ENCODE measurements around the gene RAB8B. TPM values are rescaled to one million over a fixed set of nuclear protein-coding genes. Genes with fewer than 3 reads are reported as not detected.

RAB8B gene
- total and polyA plus RNA-seq, 2 experiments from 2014 or later, result 5.1 to 12.4 TPM

DNA sequence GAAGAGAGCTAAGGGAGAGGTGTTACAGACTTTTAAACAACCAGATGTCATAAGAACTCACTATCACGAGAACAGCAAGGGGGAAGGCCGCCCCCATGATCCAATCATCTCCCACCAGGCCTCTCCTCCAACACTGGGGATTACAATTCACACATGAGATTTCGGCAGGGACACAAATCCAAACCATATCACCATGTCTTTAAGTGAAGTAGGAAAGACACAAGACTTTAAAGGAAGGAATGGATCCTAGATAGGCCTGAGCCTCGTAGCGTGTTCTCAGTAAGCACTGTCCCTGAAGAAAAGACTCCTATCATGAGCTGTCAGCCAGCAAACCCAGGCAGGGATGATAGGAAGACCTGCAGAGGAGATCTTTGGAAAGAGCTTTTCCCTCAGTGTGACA, 17.0 kb upstream of the RAB8B start:
- Histone ChIP-seq H3K4me1 (ENCODE audit: low read depth) (no peaks in the 10 kb centered on the region), H3K27ac (no peak overlapping the region), H3K4me3 (no peak overlapping the region), H3K27me3 (no peaks in the 10 kb centered on the region), H3K9me3 (ENCODE audit: low read depth) (no peaks in the 10 kb centered on the region), H3K36me3 (no peaks in the 10 kb centered on the region)
- TF ChIP-seq, protein P1, sequence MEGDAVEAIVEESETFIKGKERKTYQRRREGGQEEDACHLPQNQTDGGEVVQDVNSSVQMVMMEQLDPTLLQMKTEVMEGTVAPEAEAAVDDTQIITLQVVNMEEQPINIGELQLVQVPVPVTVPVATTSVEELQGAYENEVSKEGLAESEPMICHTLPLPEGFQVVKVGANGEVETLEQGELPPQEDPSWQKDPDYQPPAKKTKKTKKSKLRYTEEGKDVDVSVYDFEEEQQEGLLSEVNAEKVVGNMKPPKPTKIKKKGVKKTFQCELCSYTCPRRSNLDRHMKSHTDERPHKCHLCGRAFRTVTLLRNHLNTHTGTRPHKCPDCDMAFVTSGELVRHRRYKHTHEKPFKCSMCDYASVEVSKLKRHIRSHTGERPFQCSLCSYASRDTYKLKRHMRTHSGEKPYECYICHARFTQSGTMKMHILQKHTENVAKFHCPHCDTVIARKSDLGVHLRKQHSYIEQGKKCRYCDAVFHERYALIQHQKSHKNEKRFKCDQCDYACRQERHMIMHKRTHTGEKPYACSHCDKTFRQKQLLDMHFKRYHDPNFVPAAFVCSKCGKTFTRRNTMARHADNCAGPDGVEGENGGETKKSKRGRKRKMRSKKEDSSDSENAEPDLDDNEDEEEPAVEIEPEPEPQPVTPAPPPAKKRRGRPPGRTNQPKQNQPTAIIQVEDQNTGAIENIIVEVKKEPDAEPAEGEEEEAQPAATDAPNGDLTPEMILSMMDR (IDR thresholded peaks at IDR 0.05; ENCODE audit: low read depth, low read length), result no peak
- no peak for DNase-seq (ENCODE audit: low read depth in 1 of 2, low spot score in 1 of 2)

DNA sequence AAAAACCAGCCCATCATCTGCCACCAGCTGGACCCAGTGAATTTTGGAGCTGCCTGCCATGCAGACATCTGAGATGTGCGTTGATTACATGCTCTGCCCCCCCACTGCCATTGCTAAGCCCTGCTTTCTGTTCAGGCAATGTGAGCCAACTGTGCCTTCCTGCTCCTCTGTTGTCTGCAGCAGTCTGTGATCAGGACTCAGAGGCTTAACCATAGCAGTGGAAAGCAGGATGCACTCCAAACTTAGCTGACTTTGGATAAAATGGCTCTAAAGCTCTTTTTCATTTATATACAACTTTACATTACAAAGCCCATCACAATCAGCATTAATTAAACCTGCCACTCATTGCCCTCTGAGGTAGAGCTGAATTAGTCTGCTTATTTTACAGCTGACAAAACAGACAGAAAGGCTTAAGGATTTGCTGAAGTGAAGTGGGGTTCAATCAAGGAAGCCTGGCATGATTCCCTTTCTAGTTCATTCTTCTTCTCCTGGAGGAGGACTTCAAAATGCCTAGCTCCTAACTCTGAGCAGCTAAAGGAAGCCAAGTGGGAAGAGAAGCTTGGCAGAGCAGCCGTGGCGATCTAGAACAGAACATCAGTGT, 16.5 kb upstream of the RAB8B start:
- peak in 1 of 2 donors; percentile 27 for DNase-seq (ENCODE audit: low read depth in 1 of 2, low spot score in 1 of 2)

DNA sequence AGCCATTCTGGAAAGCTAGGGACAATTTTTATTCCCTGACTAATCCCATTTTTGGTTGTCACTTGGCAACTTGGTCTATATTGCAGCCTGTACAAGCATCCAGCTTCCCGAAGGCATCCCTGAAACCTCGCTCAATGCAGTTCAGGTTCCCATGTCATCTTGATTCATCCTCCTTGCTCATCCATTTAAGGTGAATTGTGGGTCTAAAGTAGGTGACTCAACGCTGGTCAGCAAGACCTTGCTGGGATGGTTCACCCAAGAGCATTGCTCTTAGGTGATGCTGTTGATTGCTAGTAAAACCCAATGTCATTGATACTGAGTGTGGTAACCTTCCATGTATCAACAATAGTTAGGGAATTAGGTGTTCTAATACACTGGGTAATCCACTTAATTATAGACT, 13.1 kb upstream of the RAB8B start:
- H3K4me3 ChIP-seq, result no peak overlapping the region
- no peaks in the 10 kb centered on the region for H3K9me3 ChIP-seq (ENCODE audit: low read depth)
- H3K27me3 ChIP-seq, result no peaks in the 10 kb centered on the region
- TF ChIP-seq, protein P1 (IDR thresholded peaks at IDR 0.05; ENCODE audit: low read depth, low read length), result no peak
- no peaks in the 10 kb centered on the region for H3K36me3 ChIP-seq
- no peak for DNase-seq (ENCODE audit: low read depth in 1 of 2, low spot score in 1 of 2)
- H3K4me1 ChIP-seq (ENCODE audit: low read depth), result no peaks in the 10 kb centered on the region
- no peak overlapping the region for H3K27ac ChIP-seq

More for the DNA sequence above, 16.5 kb upstream of the RAB8B start:
- Histone ChIP-seq H3K27me3 (no peaks in the 10 kb centered on the region), H3K27ac (no peak overlapping the region), H3K36me3 (no peaks in the 10 kb centered on the region), H3K4me1 (ENCODE audit: low read depth) (no peaks in the 10 kb centered on the region), H3K9me3 (ENCODE audit: low read depth) (no peaks in the 10 kb centered on the region), H3K4me3 (no peak overlapping the region)
- TF ChIP-seq, protein P1 (IDR thresholded peaks at IDR 0.05; ENCODE audit: low read depth, low read length), result no peak

DNA sequence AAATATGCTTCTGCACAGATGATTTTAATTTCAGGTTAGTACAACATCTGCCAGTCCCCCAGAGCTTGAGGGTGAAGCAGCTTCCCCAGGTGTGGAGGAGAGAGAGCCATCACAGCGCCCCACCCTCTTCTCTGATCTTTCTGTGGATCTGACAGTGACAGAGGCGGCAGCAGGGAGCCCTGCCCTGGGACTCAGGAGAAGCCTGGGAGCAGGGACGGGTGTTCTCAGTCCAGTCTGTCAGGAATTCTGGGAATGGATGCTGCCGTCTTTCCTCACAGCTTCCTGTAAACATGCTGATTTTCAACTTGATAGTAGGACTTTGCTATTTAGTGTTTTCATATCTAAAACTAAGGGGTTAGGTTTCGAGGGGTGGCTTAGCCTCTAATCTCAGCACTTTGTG, 11.4 kb upstream of the RAB8B start:
- no peak overlapping the region for H3K4me3 ChIP-seq
- H3K4me1 ChIP-seq (ENCODE audit: low read depth), result no peaks in the 10 kb centered on the region
- H3K36me3 ChIP-seq, result no peaks in the 10 kb centered on the region
- H3K27ac ChIP-seq, result no peak overlapping the region
- TF ChIP-seq, protein P1 (IDR thresholded peaks at IDR 0.05; ENCODE audit: low read depth, low read length), result no peak
- peak in 1 of 2 donors; percentile 35 for DNase-seq (ENCODE audit: low read depth in 1 of 2, low spot score in 1 of 2)
- H3K9me3 ChIP-seq (ENCODE audit: low read depth), result no peaks in the 10 kb centered on the region
- H3K27me3 ChIP-seq, result no peaks in the 10 kb centered on the region

DNA sequence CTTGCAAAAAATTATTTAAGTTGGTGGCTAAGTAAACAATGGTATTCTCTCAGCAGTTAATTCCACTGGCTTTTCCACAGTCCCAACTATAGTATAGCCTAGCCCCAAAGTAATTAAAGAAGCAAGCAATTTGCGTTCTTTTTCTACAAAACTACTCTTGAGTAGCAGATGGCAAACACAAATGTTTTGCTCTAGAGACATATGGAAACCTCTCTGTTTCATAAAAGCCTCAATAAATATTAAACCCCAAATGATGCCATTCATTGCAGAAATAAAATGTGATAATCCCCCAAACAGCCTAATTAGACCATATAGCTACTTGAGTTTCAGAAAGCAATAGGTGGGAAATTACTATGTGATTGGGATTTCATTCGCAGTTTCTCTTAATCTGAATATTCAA, 8.7 kb upstream of the RAB8B start:
- no peaks in the 10 kb centered on the region for H3K4me1 ChIP-seq (ENCODE audit: low read depth)
- no peak for DNase-seq (ENCODE audit: low read depth in 1 of 2, low spot score in 1 of 2)
- peaks cover 6% of the 10 kb centered on the region for H3K27me3 ChIP-seq
- H3K36me3 ChIP-seq, result no peaks in the 10 kb centered on the region
- no peak overlapping the region for H3K27ac ChIP-seq
- H3K9me3 ChIP-seq (ENCODE audit: low read depth), result no peaks in the 10 kb centered on the region
- no peak overlapping the region for H3K4me3 ChIP-seq
- TF ChIP-seq, protein P1 (IDR thresholded peaks at IDR 0.05; ENCODE audit: low read depth, low read length), result no peak

All from cardiac muscle cell (in vitro differentiated cells and primary cell).